Activated CD8-positive, alpha-beta memory T cell treated with anti-CD3 and anti-CD28 coated beads, Interleukin-2, amount 50 U/mL, for 1 hour (primary cell): ENCODE measurements around the gene IDE.
"Not testable (repeated sequence)": the region's sequence is repeated elsewhere in the genome, so short reads cannot be mapped to it uniquely, and the experiment has no call there.

ENCODE experiments used
- DNase-seq: peaks from one replicate; pipeline ENCODE4 v3.0.0-alpha.2; 2020; ENCODE audit errors: extremely low read depth

Gene IDE

GRCh38 chr10:92492748-92493240 lies 81.1 kb downstream of the IDE start:
- DNase-seq: no peak

- DNase-seq: no peak
These were observed 83.5 kb downstream of the IDE start for GRCh38 chr10:92490387-92490786.

DNA sequence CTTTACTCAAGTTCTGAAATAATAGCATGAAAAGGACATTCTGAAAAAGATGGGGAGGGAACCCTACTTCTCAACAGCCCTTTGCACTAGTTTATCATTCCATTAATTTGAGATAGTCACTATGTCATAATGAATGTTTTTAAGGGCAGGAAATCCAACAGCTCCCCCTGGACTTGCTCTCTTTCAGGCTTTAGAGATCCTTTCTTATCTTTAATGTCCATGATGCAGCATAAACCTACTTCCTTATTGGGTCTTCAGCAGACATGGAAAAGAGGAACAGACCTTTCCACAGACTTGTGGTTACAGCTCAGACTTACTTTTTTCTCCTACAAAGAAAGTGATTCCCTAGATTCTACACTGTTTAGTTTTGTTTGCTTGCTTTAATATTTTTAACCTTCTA lies 87.3 kb downstream of the IDE start:
- no peak for DNase-seq

DNA sequence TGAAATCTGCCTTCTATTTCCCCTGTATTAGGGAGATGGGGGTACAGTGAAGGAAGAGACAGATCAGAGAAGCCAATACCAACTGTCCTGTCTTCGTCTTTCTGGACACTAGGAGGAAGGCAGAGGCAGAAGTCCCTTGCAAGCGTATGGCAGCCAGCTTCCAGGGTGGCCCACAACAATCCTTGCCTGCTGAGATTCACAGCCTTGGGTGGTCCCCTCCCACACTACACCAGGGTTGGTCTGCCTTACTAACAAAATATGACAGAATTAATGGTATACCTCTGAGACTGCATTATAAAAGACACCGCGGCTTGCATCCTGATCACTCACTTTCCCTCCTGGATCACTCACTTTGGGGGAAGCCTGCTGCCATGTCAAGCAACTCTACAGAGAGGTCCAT lies 90.4 kb downstream of the IDE start:
- DNase-seq: no peak

GRCh38 chr10:92480413-92480812 lies 93.5 kb downstream of the IDE start:
- DNase-seq: no peak

- DNase-seq: no peak
These were observed 94.3 kb downstream of the IDE start for GRCh38 chr10:92479547-92479946.

- DNase-seq: no peak
These were observed 95.4 kb downstream of the IDE start for GRCh38 chr10:92478536-92478935.

DNA sequence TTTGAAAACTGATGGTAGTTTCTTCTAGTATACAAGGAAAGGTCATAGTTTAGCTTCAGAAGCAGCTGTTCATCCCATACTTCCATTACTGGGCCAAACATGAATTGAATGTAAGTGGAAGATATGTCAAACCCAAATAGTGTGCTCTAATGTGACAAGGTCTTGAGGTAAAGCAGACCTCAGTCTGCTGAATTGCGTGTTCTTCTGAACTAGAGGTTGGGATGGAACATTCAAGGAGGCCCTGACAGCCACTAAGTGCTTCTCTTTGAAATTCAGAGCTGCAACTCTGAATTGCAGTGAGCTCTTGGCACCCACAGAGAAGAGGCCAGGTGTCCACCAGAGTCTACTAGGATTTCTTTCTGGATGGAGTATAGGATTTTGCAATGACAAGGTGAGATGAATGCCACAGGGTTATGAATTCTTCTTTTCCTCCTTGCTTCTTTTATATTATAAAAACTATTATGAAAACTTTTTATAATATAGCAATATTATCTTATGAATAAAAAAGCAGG lies 98.5 kb downstream of the IDE start:
- no peak for DNase-seq

DNA sequence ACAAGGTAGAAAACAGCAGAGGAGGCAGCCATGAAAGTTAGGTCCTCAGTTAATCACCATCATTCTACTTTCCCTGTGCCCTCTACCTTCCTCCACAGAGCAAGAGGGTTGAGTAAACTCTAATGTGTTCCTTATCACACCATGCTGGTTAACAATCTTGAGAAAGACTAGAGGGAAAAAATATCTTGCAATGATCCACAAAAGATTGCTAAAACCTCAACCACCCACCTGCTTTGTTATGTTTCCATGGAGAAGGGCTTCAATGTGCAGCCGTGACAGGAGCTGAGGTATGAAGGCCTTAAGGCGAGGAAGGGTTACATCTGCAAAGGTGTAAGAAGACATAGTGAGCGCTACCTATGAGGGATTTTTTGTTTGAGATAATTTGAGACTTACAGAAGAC lies 103.9 kb downstream of the IDE start:
- no peak for DNase-seq

DNA sequence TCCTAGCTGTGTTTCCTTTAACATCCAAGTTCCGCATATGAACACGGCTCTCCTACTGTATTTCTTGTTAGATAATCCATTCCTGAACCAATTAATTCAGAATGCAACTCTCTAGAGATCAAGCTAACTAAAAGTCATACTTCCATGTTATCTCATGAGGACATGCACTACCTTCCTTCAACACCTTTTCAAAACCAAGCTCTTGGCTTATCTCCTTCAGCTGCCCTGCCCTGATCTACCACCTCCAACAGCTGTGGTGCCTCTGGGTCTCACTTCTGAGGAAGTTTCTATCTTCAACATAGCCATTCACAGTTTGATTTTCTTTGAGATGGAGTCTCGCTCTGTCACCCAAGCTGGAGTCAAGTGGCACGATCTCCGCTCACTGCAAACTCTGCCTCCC lies 109.5 kb downstream of the IDE start:
- no peak for DNase-seq

DNA sequence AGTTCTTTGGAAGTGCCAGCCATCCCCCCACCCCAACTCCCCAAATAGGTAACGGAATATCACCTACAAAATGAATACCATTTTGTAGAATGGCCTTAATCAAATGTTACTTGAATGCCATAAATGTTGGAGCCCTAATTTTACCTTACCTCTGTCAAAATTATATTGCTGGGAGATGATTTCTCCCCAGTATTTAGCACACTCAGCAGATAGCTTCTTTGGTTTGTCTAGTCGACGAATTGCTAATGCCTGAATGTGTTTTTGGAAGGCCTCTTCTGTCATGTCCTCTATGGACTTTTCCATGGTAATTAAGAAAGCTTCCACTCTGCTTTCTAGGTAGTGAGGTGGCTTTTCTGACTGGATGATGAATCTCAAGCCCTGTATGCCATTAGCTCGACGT lies 110.3 kb downstream of the IDE start:
- no peak for DNase-seq

DNA sequence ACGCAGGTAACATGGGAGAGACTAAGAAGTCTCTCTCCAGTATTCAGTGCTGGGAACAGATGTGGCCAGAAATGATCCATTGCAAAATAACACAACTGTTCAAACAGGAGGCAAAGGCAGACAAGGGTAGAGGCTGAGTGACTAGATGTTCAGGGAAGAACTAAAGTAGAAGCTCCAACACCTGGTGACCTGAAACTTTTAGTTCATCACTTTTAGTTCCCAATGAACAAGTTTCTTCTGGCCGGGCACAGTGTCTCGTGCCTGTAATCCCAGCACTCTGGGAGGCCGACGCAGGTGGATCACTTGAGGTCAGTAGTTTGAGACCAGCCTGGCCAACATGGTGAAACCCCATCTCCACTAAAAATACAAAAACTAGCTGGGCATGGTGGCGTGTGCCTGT lies 118.9 kb downstream of the IDE start:
- not testable (repeated sequence) for DNase-seq

- DNase-seq: no peak
These were observed 121.6 kb downstream of the IDE start for GRCh38 chr10:92452313-92452712.

DNA sequence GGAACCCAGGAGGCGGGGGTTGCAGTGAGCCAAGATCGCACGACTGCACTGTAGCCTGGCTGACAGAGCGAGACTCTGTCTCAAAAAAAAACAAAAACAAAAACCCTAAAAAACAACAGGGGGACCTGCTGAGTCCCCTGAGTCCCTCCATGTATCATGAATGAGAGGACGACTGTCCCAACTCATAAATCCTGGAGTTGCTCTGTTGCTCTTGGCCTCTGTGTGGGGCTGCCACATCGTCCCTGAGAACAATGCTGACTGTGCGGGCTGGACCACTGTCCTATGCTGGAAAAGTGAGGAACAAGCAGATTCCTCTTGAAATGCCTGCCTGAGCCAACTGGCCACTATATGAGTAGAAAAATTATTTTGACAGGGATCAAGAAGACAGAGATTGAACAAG lies 122.5 kb downstream of the IDE start:
- DNase-seq: no peak

GRCh38 chr10:92450896-92451295 lies 123.0 kb downstream of the IDE start:
- DNase-seq: no peak

DNA sequence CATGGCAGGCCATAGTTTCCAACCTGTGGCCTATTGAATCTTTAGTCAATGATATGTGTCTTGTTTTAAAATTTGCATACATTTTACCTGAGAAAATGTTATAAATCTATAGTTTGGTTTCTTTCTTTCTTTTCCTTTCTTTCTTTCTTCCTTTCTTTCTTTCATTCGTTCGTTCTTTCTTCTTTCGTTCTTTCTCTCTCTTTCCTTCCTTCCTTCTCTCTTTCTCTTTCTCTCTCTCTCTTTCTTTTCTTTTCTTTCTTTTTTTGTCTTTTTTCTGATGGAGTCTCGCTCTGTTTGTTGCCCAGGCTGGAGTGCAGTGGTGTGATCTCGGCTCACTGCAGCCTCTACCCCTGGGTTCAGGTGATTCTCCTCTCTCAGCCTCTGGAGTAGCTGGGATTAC lies 133.3 kb downstream of the IDE start:
- DNase-seq: no peak

GRCh38 chr10:92438220-92438619 lies 135.7 kb downstream of the IDE start:
- DNase-seq: no peak

GRCh38 chr10:92436611-92437010 lies 137.3 kb downstream of the IDE start:
- no peak for DNase-seq

DNA sequence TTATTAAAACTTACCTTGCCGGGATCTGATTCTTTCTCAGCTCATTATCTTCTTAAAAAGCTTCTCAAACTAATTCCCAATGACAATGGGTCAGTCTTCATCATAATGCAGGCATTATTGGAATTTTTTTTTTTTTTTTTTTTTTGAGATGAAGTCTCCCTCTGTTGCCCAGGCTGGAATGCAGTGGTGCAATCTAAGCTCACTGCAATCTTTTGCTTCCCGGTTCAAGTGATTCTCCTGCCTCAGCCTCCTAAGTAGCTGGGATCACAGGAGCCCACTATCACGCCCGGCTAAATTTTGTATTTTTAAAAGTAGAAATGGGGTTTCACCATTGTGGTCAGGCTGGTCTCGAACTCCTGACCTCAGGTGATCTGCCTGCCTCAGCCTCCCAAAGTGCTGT lies 137.8 kb downstream of the IDE start:
- not testable (repeated sequence) for DNase-seq

GRCh38 chr10:92434385-92434784 lies 139.5 kb downstream of the IDE start:
- no peak for DNase-seq

DNA sequence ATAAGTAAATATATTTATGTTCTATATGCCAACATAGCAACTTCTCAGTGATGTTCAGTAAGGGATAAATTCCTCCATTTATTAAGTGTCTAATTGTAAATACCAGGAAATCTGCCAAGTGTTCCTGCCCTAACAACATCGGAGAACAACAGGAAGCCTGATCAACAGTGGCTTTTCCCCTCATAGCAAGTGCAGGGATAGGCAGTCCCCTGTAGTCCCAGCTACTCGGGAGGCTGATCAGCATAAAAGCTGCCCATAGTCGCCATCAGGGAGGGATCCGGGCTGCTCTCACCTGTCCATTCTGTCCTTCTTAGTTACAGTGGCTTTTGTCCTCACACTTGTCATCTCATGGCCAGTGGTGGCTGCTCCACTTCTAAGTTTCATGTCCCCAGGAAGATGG lies 141.3 kb downstream of the IDE start:
- DNase-seq: no peak

DNA sequence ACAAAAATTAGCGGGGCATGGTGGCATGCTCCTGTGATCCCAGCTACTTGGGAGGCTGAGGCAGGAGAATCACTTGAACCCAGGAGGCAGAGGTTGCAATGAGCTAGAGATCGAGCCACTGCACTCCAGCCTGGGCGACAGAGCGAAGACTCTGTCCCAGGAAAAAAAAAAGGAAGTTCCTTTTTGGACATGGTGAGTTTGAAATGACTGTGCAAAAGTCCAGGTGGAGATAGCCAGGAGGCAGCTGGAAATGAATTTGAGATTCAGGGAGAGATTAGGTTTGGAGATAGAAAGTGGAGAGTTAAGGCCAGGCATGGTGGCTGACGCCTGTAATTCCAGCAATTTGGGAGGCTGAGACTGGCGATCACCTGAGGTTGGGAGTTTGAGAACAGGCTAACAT lies 143.8 kb downstream of the IDE start:
- DNase-seq: no peak

GRCh38 chr10:92421550-92421949 lies 152.3 kb downstream of the IDE start:
- no peak for DNase-seq

DNA sequence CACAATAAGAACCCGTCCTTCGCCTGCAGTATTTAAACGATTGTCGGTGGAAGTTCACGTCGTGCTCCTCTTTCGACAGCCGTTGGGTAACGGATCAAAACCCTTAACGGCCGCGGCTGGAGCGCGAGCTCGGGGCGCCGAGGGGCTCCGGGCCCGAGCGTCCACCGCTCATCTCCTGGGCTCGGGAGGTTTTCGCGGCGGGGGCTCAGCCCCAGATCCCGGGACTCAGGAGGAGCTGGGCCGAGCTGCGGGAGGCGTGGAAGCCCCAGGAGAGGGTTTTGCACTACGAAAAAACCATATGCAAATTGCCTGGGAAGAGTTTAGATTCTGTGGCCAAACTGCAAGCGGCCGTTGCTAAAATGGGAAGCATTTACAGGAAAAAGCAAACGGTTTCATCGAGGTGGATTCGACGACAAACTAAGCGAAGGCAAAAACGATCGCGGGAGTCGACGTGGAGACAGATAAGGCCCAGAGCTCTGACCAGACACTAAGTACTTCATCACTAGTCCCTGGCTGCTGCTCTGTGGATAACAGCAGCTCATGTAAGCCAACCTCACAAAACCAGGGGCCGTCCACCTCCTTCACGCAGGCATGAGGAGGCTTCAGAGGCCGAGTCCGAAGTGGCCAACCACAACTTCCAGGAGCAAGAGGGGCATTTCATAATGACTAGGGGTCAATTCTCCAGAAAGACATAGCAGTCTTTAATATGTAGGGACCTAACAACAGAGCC lies 153.2 kb downstream of the IDE start:
- no peak for DNase-seq
